Right lobe of liver (tissue), 4 donors: Measurements from ENCODE around the gene ASPSCR1.

Source experiments
- CTCF ChIP-seq, 4 donors: fragments of 200-600 bp in 3 of 4; fragments of 450-650 bp in 1 of 4; IDR thresholded peaks; one replicate each; pipeline versions ENCODE4 v1.5.1 to v1.8.0; 2016 to 2022; ENCODE audit warnings: antibody characterized with exemption in 4 of 4, mild to moderate bottlenecking in 2 of 4
- POLR2A ChIP-seq: fragments of 450-650 bp; IDR thresholded peaks from one replicate; pipeline ENCODE4 v1.6.1; 2017; ENCODE audit warnings: antibody characterized with exemption, mild to moderate bottlenecking
- donor health status: DM: no; HTN: no; CAD: no.
- donor health status: DM: no; HTN: no; CAD: no.
- donor health status: DM: no; HTN: yes; CAD: no.

- TF ChIP-seq CTCF (IDR thresholded peaks at IDR 0.05) (no peak), POLR2A (no peak)
These were observed 20.5 kb upstream of the ASPSCR1 start for GRCh38 chr17:81956607-81957589.
